SK-N-SH (cell line): ENCODE results near the gene AP1M1. TPM values are rescaled to one million over a fixed set of nuclear protein-coding genes. Genes with fewer than 3 reads are reported as not detected.

Experiments used
- CTCF ChIA-PET: fragments of 300-600, 350-600 bp; formaldehyde crosslinking; extraction: SDS; loops from one replicate; lab custom pipeline; 2021; lab: Yijun Ruan, JAX
- POLR2A ChIA-PET: fragments of 350-600 bp; sonication (Branson Sonifier 250); formaldehyde crosslinking; extraction: SDS; loops from one replicate; lab custom pipeline; 2020; ENCODE audit warnings: antibody characterized with exemption, inconsistent platforms; lab: Yijun Ruan, JAX
- DNase-seq: peaks from one replicate; pipeline ENCODE4 v3.0.0; 2012
- H2AFZ ChIP-seq: fragments of 200-600 bp; sonication (generic); 2 replicates; pipeline ENCODE4 v1.8.1; 2016; ENCODE audit warnings: antibody characterized with exemption, mild to moderate bottlenecking, low read depth
- H3F3A ChIP-seq: fragments of 200-600 bp; sonication (generic); replicated peaks from 2 replicates; pipeline ENCODE3; 2016; ENCODE audit warnings: antibody characterized with exemption, mild to moderate bottlenecking; ENCODE audit not compliant: insufficient read depth
- H3K27ac ChIP-seq, 2 experiments: fragments of 200-500 bp in 1 of 2; fragments of 200-600 bp in 1 of 2; sonication (Bioruptor generic) in 1 of 2; sonication (generic), shearing (Covaris generic) in 1 of 2; 2 replicates each; pipeline versions ENCODE4 v1.5.1 to v1.6.1; 2014 to 2016; ENCODE audit warnings: low read depth in 2 of 2, inconsistent platforms in 1 of 2, low read length in 1 of 2, mild to moderate bottlenecking in 1 of 2, mixed read lengths in 1 of 2
- H3K27me3 ChIP-seq: fragments of 200-600 bp; sonication (generic), shearing (Covaris generic); 2 replicates; pipeline ENCODE4 v1.6.1; 2016; ENCODE audit warnings: mixed run types; ENCODE audit not compliant: insufficient read depth
- H3K36me3 ChIP-seq, 2 experiments: fragments of 200-500 bp in 1 of 2; fragments of 200-600 bp in 1 of 2; sonication (Bioruptor generic) in 1 of 2; sonication (generic) in 1 of 2; replicated peaks in 1 of 2; 2 replicates each; pipeline versions ENCODE3 to v1.5.1; 2014 to 2016; ENCODE audit warnings: low read length in 1 of 2, mild to moderate bottlenecking in 1 of 2; ENCODE audit not compliant: insufficient read depth in 2 of 2, control insufficient read depth in 1 of 2
- H3K4me1 ChIP-seq, 2 experiments: fragments of 200-500 bp in 1 of 2; fragments of 200-600 bp in 1 of 2; sonication (Bioruptor generic) in 1 of 2; sonication (generic), shearing (Covaris generic) in 1 of 2; 2 replicates each; pipeline versions ENCODE4 v1.5.1 to v1.6.1; 2014 to 2016; ENCODE audit warnings: low read depth in 1 of 2, low read length in 1 of 2, mixed run types in 1 of 2; ENCODE audit not compliant: insufficient read depth in 2 of 2, control insufficient read depth in 1 of 2
- H3K4me2 ChIP-seq: fragments of 200-600 bp; sonication (generic), shearing (Covaris generic); 2 replicates; pipeline ENCODE4 v1.6.1; 2017; ENCODE audit warnings: mixed run types
- H3K4me3 ChIP-seq, 2 experiments: fragments of 200-500 bp in 1 of 2; fragments of 200-600 bp in 1 of 2; sonication (Bioruptor generic) in 1 of 2; sonication (generic), shearing (Covaris generic) in 1 of 2; 2 replicates each; pipeline versions ENCODE4 v1.5.1 to v1.8.1; 2014 to 2016; ENCODE audit warnings: low read depth in 2 of 2, inconsistent platforms in 1 of 2, low read length in 1 of 2, mild to moderate bottlenecking in 1 of 2, mixed read lengths in 1 of 2, moderate library complexity in 1 of 2
- H3K79me2 ChIP-seq: fragments of 200-600 bp; sonication (generic); 2 replicates; pipeline ENCODE4 v1.8.1; 2017; ENCODE audit warnings: mild to moderate bottlenecking; ENCODE audit not compliant: insufficient read depth
- H3K9ac ChIP-seq: fragments of 200-600 bp; sonication (generic); 2 replicates; pipeline ENCODE4 v1.6.1; 2017; ENCODE audit warnings: mixed run types
- H3K9me2 ChIP-seq: fragments of 200-600 bp; sonication (generic); 2 replicates; pipeline ENCODE4 v1.6.1; 2017; ENCODE audit warnings: mixed run types
- H3K9me3 ChIP-seq: fragments of 200-600 bp; sonication (generic); 2 replicates; pipeline ENCODE4 v1.6.1; 2017; ENCODE audit warnings: mixed run types, mild to moderate bottlenecking, moderate library complexity
- H4K20me1 ChIP-seq: fragments of 200-600 bp; sonication (generic); 2 replicates; pipeline ENCODE4 v1.6.1; 2017; ENCODE audit warnings: mild to moderate bottlenecking, mixed run types; ENCODE audit not compliant: insufficient read depth
- ELF1 ChIP-seq: IDR thresholded peaks from 2 replicates; pipeline ENCODE4 v1.4.0; 2012
- EP300 ChIP-seq, 2 experiments: IDR thresholded peaks; 2 replicates each; pipeline versions ENCODE4 v1.4.0 to v1.6.1; 2012; ENCODE audit warnings: borderline replicate concordance in 1 of 2, low read depth in 1 of 2, low read length in 1 of 2
- EZH2phosphoT487 ChIP-seq: fragments of 200-600 bp; sonication (generic); IDR thresholded peaks from 2 replicates; pipeline ENCODE4 v1.6.1; 2017; ENCODE audit warnings: low read depth, mixed run types, mild to moderate bottlenecking, antibody characterized with exemption, moderate library complexity, borderline replicate concordance
- FOSL2 ChIP-seq: IDR thresholded peaks from 2 replicates; pipeline ENCODE4 v1.4.0; 2012; ENCODE audit warnings: low read depth, mild to moderate bottlenecking, moderate library complexity, borderline replicate concordance
- FOXJ3 ChIP-seq: sonication (generic); formaldehyde crosslinking; IDR thresholded peaks from 2 replicates; pipeline ENCODE4 v1.5.1; 2020; ENCODE audit warnings: mild to moderate bottlenecking, missing genetic modification reagents
- FOXM1 ChIP-seq: IDR thresholded peaks from 2 replicates; pipeline ENCODE4 v1.4.0; 2012; ENCODE audit warnings: low read depth, mild to moderate bottlenecking
- GABPA ChIP-seq: IDR thresholded peaks from 2 replicates; pipeline ENCODE4 v1.4.0; 2012; ENCODE audit warnings: low read depth, mild to moderate bottlenecking
- GATA2 ChIP-seq: sonication (generic); formaldehyde crosslinking; IDR thresholded peaks from 2 replicates; pipeline ENCODE4 v1.5.0; 2020; ENCODE audit warnings: mild to moderate bottlenecking, missing genetic modification reagents
- JUND ChIP-seq: IDR thresholded peaks from 2 replicates; pipeline ENCODE4 v1.4.0; 2012
- MEF2A ChIP-seq: IDR thresholded peaks from 2 replicates; pipeline ENCODE4 v1.4.0; 2012; ENCODE audit warnings: low read depth, borderline replicate concordance
- NFIC ChIP-seq: IDR thresholded peaks from 2 replicates; pipeline ENCODE4 v1.4.0; 2012; ENCODE audit warnings: borderline replicate concordance
- NRF1 ChIP-seq: IDR thresholded peaks from 2 replicates; pipeline ENCODE4 v1.6.1; 2012; ENCODE audit warnings: low read depth, mild to moderate bottlenecking, low read length
- POLR2AphosphoS5 ChIP-seq: IDR thresholded peaks from 2 replicates; pipeline ENCODE4 v1.6.1; 2012; ENCODE audit warnings: low read depth, low read length
- RFX5 ChIP-seq: IDR thresholded peaks from 2 replicates; pipeline ENCODE4 v1.6.1; 2012; ENCODE audit warnings: mild to moderate bottlenecking, improper control_type of control experiment, low read length
- SMC3 ChIP-seq: IDR thresholded peaks from 2 replicates; pipeline ENCODE4 v1.6.1; 2012; ENCODE audit warnings: low read depth, low read length, improper control_type of control experiment
- TCF12 ChIP-seq: IDR thresholded peaks from 2 replicates; pipeline ENCODE4 v1.4.0; 2012
- TEAD4 ChIP-seq: IDR thresholded peaks from 2 replicates; pipeline ENCODE4 v1.4.0; 2012; ENCODE audit warnings: mild to moderate bottlenecking, borderline replicate concordance; ENCODE audit not compliant: insufficient read depth
- YY1 ChIP-seq: IDR thresholded peaks from 2 replicates; pipeline ENCODE4 v1.4.0; 2012; ENCODE audit warnings: low read depth, mild to moderate bottlenecking
- WGBS: methylation state at CpG from one replicate; pipeline ENCODE4 v1.1.6; 2017; ENCODE audit warnings: low lambda C conversion rate; 5-methylcytosine and 5-hydroxymethylcytosine counted together
- polyA plus RNA-seq, 3 experiments: library from polyadenylated mRNA; depleted of rRNA; stranded (reverse); fragments of >200 nt; gene quantifications; 2 replicates each; pipeline ENCODE4 v1.2.3, GENCODE V29; 2012
- TF ChIP-seq, protein P1 (sequence below): IDR thresholded peaks from 2 replicates; pipeline ENCODE4; 2012
- TF ChIP-seq, protein P2 (sequence below): IDR thresholded peaks from 2 replicates; pipeline ENCODE4 v1.4.0; 2012; ENCODE audit warnings: low read depth, borderline replicate concordance
- TF ChIP-seq, protein P3 (sequence below): IDR thresholded peaks from 2 replicates; pipeline ENCODE4 v1.6.1; 2012; ENCODE audit warnings: mild to moderate bottlenecking, low read depth, low read length, moderate library complexity

Gene AP1M1
- polyA plus RNA-seq, 1 of the 3 experiments (the other 2 are of a cell fraction), result 133 TPM

DNA sequence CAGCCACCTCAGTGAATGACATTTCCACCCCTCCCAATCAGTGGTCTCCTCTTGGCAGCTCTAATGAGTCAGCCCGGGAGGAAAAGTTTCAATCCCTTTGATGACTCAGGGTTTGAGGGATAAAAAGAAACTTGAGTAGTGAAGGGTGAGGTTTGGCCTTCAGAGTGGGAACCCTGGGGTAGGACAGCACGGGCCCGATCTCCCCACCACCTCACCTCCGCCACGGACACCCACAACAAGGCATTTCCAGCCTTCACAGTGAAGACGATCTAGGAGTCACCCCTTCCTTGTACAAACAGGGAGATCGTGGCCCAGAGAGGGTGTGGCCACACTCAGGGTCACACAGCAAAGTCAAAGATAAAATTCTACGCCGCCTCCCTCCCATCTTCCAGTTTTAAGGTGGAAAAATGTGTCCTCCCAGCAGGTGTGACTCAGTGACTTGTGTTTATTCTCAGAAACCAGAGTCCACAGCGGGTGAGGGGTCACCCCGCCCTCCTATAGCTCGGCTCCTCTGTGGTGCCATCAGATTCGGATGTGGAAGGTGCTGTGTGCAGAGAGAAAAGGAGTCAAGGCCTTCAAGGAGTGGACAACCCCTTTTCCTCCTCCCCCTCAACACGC, 36.7 kb upstream of the AP1M1 start:
- Histone ChIP-seq H3K9ac (no peak overlapping the region), H2AFZ (no peak overlapping the region), H4K20me1 (no peaks in the 10 kb centered on the region), H3K27ac (peak overlapping the region in 1 of 2 experiments; percentile 55; a peak in 2 of 4 replicates), H3K4me1 (peaks cover 0 to 6% of the 10 kb centered on the region in 2 experiments; a peak in 1 of 4 replicates), H3K27me3 (no peaks in the 10 kb centered on the region; the same call in 1 of the 2 replicates), H3K4me2 (peak overlapping the region; percentile 55), H3F3A (peaks cover 13% of the 10 kb centered on the region), H3K36me3 (no peaks in the 10 kb centered on the region), H3K9me2 (no peaks in the 10 kb centered on the region), H3K4me3 (no peak overlapping the region), H3K9me3 (no peaks in the 10 kb centered on the region), H3K79me2 (no peaks in the 10 kb centered on the region)
- CTCF ChIA-PET, result interaction anchor here (0.6 to 1.1 kb wide), 2 partner anchors 25 to 97 kb away, joined by 3 to 4 read pairs; no protein-coding TSS in a partner anchor
- no peak for DNase-seq
- WGBS, result 37% methylated on average over 14 of the region's 14 CpGs
- POLR2A ChIA-PET, result no interaction called here
- TF ChIP-seq RFX5 (no peak), EP300 (IDR thresholded peaks at IDR 0.05; ENCODE audit: borderline replicate concordance in 1 of 2, low read depth in 1 of 2, low read length in 1 of 2) (no peak), FOXJ3 (CRISPR knock-in tag) (no peak), SMC3 (no peak), JUND (peak; percentile 70), ELF1 (no peak), FOSL2 (peak; percentile 87; the same call in 1 of the 2 replicates), EZH2phosphoT487 (no peak), YY1 (no peak), TCF12 (peak; percentile 47; the same call in 1 of the 2 replicates)
- TF ChIP-seq, protein P1, sequence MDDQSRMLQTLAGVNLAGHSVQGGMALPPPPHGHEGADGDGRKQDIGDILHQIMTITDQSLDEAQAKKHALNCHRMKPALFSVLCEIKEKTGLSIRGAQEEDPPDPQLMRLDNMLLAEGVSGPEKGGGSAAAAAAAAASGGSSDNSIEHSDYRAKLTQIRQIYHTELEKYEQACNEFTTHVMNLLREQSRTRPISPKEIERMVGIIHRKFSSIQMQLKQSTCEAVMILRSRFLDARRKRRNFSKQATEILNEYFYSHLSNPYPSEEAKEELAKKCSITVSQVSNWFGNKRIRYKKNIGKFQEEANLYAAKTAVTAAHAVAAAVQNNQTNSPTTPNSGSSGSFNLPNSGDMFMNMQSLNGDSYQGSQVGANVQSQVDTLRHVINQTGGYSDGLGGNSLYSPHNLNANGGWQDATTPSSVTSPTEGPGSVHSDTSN, result peak; percentile 56

DNA sequence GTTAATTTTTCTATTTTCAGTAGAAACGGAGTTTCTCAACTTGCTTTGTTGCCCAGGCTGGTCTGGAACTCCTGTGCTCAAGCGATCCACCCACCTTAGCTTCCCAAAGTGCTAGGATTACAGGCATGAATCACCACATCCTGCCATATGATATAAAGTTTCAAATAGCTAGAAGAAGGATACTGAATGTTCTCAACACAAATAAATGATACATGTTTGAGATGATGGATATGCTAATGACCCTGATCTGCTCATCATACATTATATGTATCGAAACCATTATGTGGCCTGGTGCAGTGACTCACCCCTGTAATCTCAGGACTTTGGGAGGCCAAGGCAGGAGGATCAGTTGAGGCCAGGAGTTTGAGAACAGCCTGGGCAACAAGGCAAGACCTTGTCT, 35.9 kb upstream of the AP1M1 start:
- no peak for DNase-seq
- ChIA-PET CTCF (interaction anchor here (0.6 to 1.4 kb wide), 3 partner anchors 20 to 98 kb away, joined by 3 to 6 read pairs (median 4); no protein-coding TSS in a partner anchor), POLR2A (no interaction called here)
- Histone ChIP-seq H3K4me3 (no peak overlapping the region), H3K79me2 (no peaks in the 10 kb centered on the region), H2AFZ (no peak overlapping the region), H3K9ac (no peak overlapping the region), H3K36me3 (no peaks in the 10 kb centered on the region), H3K4me2 (0 out of 2 replicates have a peak overlapping the region, but pooled peaks have one; percentile 55), H3K9me2 (no peaks in the 10 kb centered on the region), H3F3A (peaks cover 13% of the 10 kb centered on the region), H3K27me3 (no peaks in the 10 kb centered on the region), H3K9me3 (no peaks in the 10 kb centered on the region), H3K27ac (peak overlapping the region in 1 of 2 experiments; percentile 55; a peak in 1 of 4 replicates), H3K4me1 (peaks cover 0 to 6% of the 10 kb centered on the region in 2 experiments; a peak in 1 of 4 replicates), H4K20me1 (no peaks in the 10 kb centered on the region)
- WGBS, result 3% methylated on average over 3 of the region's 3 CpGs
- TF ChIP-seq NRF1 (no peak), MEF2A (no peak), EP300 (IDR thresholded peaks at IDR 0.05; ENCODE audit: borderline replicate concordance in 1 of 2, low read depth in 1 of 2, low read length in 1 of 2) (no peak), TEAD4 (no peak), TCF12 (peak; percentile 42; the same call in 1 of the 2 replicates), GATA2 (no peak), POLR2AphosphoS5 (no peak), FOSL2 (peak; percentile 70; the same call in 1 of the 2 replicates), YY1 (0 out of 2 replicates have a peak, but pooled peaks have one; percentile 28), NFIC (no peak), ELF1 (no peak), GABPA (no peak), FOXM1 (no peak), EZH2phosphoT487 (no peak)
- TF ChIP-seq, protein P2, sequence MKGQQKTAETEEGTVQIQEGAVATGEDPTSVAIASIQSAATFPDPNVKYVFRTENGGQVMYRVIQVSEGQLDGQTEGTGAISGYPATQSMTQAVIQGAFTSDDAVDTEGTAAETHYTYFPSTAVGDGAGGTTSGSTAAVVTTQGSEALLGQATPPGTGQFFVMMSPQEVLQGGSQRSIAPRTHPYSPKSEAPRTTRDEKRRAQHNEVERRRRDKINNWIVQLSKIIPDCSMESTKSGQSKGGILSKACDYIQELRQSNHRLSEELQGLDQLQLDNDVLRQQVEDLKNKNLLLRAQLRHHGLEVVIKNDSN, result no peak
- TF ChIP-seq, protein P3, sequence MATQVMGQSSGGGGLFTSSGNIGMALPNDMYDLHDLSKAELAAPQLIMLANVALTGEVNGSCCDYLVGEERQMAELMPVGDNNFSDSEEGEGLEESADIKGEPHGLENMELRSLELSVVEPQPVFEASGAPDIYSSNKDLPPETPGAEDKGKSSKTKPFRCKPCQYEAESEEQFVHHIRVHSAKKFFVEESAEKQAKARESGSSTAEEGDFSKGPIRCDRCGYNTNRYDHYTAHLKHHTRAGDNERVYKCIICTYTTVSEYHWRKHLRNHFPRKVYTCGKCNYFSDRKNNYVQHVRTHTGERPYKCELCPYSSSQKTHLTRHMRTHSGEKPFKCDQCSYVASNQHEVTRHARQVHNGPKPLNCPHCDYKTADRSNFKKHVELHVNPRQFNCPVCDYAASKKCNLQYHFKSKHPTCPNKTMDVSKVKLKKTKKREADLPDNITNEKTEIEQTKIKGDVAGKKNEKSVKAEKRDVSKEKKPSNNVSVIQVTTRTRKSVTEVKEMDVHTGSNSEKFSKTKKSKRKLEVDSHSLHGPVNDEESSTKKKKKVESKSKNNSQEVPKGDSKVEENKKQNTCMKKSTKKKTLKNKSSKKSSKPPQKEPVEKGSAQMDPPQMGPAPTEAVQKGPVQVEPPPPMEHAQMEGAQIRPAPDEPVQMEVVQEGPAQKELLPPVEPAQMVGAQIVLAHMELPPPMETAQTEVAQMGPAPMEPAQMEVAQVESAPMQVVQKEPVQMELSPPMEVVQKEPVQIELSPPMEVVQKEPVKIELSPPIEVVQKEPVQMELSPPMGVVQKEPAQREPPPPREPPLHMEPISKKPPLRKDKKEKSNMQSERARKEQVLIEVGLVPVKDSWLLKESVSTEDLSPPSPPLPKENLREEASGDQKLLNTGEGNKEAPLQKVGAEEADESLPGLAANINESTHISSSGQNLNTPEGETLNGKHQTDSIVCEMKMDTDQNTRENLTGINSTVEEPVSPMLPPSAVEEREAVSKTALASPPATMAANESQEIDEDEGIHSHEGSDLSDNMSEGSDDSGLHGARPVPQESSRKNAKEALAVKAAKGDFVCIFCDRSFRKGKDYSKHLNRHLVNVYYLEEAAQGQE, result no peak
- TF ChIP-seq, protein P1, result peak; percentile 89
